VCaP (cell line): ENCODE measurements around the gene HAS3.

ENCODE experiments used
- H3K27ac ChIP-seq: fragments of 450-650 bp; 2 replicates; pipeline ENCODE4 v1.5.1; 2017
- TF ChIP-seq, protein P1 (sequence below): fragments of 450-650 bp; conservative IDR thresholded peaks from 2 replicates; pipeline ENCODE4 v1.5.1; 2017; ENCODE audit warnings: mild to moderate bottlenecking, moderate library complexity

Gene HAS3

DNA sequence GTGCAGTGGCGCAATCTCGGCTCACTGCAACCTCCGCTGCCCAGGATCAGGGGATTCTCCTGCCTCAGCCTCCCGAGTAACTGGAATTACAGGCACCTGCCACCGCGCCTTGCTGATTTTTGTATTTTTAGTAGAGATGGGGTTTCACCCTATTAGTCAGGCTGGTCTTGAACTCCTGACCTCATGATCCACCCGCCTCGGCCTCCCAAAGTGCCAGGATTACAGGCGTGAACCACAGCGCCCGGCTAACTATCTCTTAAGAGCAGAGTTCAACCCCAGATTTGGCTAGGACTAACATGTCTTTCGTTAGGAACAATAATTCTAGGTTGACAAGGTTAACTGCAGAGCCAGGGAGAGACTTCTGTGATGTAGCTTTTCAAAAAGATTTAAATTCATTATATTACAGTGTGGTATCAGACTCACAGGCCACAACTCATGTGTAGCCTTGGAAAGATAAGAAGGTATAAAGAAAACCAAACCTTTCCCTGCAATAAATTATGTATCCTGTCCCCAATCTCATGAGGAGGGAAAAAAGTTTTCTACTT is 22.6 kb downstream of the HAS3 start:
- no peak overlapping the region for H3K27ac ChIP-seq

DNA sequence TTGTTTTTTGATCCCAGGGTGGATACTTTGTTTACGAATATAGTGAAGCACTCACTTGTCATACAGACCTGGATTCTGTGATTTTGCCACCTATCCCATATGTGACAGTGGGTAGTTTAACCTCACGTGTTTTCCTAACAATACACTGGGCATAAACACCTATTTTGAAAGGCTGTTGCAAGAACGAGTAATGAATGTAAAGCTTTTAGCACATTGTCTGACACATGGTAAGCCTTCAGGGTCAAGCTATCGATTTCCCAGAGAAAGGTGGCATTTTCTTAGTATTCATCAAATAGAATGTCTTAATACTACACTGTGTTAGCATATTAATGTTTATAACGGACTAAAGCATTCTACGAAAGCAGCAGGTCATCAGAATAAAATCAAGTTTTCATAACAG is 25.0 kb downstream of the HAS3 start:
- TF ChIP-seq, protein P1, sequence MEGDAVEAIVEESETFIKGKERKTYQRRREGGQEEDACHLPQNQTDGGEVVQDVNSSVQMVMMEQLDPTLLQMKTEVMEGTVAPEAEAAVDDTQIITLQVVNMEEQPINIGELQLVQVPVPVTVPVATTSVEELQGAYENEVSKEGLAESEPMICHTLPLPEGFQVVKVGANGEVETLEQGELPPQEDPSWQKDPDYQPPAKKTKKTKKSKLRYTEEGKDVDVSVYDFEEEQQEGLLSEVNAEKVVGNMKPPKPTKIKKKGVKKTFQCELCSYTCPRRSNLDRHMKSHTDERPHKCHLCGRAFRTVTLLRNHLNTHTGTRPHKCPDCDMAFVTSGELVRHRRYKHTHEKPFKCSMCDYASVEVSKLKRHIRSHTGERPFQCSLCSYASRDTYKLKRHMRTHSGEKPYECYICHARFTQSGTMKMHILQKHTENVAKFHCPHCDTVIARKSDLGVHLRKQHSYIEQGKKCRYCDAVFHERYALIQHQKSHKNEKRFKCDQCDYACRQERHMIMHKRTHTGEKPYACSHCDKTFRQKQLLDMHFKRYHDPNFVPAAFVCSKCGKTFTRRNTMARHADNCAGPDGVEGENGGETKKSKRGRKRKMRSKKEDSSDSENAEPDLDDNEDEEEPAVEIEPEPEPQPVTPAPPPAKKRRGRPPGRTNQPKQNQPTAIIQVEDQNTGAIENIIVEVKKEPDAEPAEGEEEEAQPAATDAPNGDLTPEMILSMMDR: no peak
- no peak overlapping the region for H3K27ac ChIP-seq

More for the DNA sequence above, 22.6 kb downstream of the HAS3 start:
- TF ChIP-seq, protein P1: no peak

- TF ChIP-seq, protein P1: no peak
- peak overlapping the region; percentile 86 for H3K27ac ChIP-seq
Measured at GRCh38 chr16:69131167-69131838, 25.9 kb downstream of the HAS3 start.

GRCh38 chr16:69131839-69132423 is 26.5 kb downstream of the HAS3 start:
- peak overlapping the region; percentile 86 for H3K27ac ChIP-seq
- TF ChIP-seq, protein P1: no peak

DNA sequence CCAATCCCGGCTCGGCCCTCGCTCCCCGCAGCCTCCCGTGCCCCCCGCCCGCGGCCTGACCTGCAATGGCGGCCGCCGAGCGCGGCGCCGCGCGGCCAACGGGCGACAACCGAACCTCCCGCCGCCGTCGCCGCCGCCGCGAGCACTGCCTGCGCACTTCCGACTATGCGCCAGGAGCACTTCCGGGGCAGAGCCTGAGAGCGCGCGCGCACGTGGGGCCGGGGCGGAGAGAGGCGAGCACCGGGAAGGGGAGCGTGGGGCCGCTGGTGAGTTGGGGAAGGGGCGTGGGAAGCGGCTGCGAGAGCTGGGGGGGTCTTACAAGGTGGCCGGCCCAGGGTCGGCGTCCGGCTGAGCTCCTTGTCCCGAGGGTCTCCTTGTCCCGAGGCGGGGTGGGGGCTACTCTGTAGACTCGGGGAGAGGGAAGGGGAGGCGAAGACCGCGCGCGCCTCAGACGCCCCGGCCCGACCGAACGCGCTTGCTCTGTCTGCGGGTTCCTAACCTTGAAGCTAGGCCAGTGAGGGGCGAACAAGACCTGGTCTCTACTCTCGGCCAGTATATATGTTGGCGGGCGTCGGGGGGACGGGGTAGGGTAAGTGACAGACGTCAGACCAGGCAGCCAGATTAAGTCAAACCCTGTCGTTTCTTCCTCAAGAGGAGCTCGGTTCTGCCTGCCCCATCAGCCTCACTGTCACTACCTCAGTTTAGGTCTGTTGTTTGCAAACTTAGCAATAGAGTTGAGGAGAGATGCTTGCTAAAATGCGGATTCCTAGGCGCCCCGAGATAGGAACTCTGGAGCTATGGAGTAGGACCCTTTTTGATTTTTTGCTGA is 27.2 kb downstream of the HAS3 start, which contains the start of the genes CHTF8 and UTP4:
TSS of gene CHTF8 (minus strand) at position 165 of the 829 bp plus-strand sequence. CDS start 11,130 bp downstream, outside the sequence.
TSS of gene UTP4 (plus strand) at position 226 of the 829 bp plus-strand sequence. CDS start 811 bp downstream, outside the sequence.
- TF ChIP-seq, protein P1: no peak
- peak within 1 kb of the TSS; percentile 86 for H3K27ac ChIP-seq

- TF ChIP-seq, protein P1: no peak
- peak overlapping the region; percentile 86; the same call in 1 of the 2 replicates for H3K27ac ChIP-seq
Measured at GRCh38 chr16:69133373-69133954, 28.0 kb downstream of the HAS3 start.
